ENCODE measurements around the gene UFL1.

Gene UFL1

DNA sequence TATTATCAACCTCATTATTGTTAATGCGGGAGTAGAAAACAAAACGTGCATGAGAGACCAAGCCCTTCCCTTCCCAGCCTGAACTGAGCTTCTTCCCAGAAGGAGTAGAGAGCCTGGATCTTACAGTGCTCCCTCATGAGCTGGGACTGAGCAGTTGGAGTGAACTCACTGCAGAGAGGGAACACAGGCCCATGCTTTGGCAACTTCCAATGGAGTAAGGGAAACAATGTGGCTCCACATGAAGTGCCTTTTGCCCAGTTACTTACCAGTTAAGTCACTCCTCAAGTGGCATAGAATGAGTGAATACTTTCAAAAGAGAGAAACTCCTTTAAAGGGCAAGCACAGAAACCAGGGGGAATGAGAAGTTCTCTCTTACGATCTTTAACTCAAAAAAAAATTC is 53.8 kb downstream of the UFL1 start:
- DNase-seq (ENCODE audit: low spot score), result no peak
- TF ChIP-seq, protein P1, sequence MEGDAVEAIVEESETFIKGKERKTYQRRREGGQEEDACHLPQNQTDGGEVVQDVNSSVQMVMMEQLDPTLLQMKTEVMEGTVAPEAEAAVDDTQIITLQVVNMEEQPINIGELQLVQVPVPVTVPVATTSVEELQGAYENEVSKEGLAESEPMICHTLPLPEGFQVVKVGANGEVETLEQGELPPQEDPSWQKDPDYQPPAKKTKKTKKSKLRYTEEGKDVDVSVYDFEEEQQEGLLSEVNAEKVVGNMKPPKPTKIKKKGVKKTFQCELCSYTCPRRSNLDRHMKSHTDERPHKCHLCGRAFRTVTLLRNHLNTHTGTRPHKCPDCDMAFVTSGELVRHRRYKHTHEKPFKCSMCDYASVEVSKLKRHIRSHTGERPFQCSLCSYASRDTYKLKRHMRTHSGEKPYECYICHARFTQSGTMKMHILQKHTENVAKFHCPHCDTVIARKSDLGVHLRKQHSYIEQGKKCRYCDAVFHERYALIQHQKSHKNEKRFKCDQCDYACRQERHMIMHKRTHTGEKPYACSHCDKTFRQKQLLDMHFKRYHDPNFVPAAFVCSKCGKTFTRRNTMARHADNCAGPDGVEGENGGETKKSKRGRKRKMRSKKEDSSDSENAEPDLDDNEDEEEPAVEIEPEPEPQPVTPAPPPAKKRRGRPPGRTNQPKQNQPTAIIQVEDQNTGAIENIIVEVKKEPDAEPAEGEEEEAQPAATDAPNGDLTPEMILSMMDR (IDR thresholded peaks at IDR 0.05; ENCODE audit: extremely low read depth, missing control alignments), result no peak

DNA sequence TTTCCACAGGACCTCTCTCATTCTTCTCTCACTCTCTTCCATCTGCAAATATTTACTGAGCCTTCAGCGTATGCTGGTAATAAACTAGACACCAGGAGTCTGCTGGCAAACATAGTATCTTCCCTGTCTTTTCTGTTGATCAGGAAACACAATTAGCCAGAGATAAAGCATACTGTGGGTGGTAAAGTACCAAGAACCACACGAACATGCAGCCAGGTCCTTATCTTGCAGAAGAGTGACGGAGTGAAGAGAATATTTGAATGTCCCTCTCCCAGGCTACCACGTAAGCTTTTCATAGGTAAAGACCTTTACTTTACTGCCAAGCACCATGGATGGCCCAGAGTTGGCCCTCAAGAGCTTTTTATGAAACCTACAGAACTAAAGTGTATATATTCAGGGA is 54.6 kb downstream of the UFL1 start:
- no peak for DNase-seq (ENCODE audit: low spot score)
- TF ChIP-seq, protein P1 (IDR thresholded peaks at IDR 0.05; ENCODE audit: extremely low read depth, missing control alignments), result no peak

DNA sequence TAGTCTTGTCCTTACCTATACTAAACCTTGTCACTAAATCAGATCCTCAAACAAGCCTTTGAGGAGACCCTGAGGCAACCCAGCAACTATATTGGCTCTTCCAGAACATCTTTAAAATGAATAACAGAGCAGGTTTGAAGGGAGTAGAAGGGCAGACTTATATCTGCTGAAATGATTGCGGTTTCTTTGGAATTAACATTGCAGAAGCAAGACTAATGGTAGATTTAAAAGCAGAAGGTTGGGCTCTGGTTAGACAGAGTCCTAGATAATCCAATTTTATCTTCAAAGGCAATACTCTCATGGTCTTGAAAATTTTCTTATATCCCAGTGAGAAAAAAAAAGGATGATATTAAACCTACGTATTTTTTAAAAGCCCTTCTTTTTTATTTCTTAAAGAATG is 60.4 kb downstream of the UFL1 start:
- TF ChIP-seq, protein P1 (IDR thresholded peaks at IDR 0.05; ENCODE audit: extremely low read depth, missing control alignments), result no peak
- no peak for DNase-seq (ENCODE audit: low spot score)

DNA sequence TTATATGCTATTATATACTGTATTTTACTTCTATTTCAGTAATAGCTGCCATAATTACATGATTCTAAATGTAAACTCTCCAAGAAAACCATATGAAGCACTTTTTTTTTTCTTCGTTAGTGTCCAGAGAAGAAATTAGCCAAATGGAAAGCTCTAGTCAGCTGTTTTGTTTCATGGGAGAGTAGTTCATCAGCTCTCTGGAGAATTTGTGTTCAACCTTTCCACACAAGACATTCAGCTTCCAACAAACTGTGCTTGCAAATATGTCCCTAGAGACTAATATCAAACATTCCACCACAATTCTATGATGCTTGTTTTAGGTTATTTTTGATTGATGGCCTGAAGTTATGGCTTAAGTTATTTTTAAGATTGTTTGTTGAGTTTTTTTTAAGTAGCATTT is 60.8 kb downstream of the UFL1 start:
- TF ChIP-seq, protein P1 (IDR thresholded peaks at IDR 0.05; ENCODE audit: extremely low read depth, missing control alignments), result no peak
- no peak for DNase-seq (ENCODE audit: low spot score)

DNA sequence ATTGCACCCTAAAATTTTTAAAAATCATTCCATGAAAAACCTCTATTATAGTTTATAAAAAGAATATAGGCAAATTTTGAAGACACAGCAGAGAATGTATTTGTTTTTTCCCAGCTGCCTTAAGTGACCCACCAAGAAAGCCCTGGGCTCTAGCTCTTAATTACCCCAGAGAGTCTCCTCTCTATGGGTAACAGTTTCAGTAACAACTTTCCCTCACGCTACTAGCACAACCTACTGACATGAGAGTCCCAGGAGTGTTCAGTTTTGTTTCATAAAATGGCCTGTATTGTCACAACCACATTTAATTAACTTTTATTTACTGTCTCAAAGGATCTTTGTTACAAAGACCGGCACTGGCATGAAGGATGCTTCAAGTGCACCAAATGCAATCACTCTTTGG is 82.8 kb downstream of the UFL1 start:
- TF ChIP-seq, protein P1 (IDR thresholded peaks at IDR 0.05; ENCODE audit: extremely low read depth, missing control alignments), result no peak
- no peak for DNase-seq (ENCODE audit: low spot score)

All from GM20000 (cell line).